Measurements from ENCODE around the gene ITM2C.

ITM2C gene

GRCh38 chr2:230850358-230850658, 14.4 kb upstream of the ITM2C start:
- DNase-seq (ENCODE audit: low read depth in 2 of 2) = no peak

DNA sequence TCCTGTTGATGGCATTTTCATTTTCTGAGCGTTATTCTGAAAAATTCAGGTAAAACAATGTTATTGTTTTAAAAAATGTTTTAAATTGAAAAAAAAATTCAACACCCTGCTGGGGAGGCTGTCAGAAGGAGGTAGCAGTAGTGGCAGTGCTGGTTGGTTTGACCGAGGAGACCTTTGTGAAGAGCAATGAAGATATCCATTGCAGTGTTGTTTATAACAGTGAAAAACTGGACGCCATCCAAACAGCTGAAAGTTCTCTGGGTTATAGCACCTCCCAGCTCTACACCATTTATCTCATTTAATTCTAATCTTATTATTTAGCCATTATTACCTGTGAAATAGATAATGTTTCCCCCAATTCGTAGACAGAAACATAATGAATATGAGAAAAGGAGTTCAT, 12.6 kb upstream of the ITM2C start:
- DNase-seq (ENCODE audit: low read depth in 2 of 2) = no peak

GRCh38 chr2:230861552-230862255, 3.0 kb upstream of the ITM2C start:
- DNase-seq (ENCODE audit: low read depth in 2 of 2) = no peak

DNA sequence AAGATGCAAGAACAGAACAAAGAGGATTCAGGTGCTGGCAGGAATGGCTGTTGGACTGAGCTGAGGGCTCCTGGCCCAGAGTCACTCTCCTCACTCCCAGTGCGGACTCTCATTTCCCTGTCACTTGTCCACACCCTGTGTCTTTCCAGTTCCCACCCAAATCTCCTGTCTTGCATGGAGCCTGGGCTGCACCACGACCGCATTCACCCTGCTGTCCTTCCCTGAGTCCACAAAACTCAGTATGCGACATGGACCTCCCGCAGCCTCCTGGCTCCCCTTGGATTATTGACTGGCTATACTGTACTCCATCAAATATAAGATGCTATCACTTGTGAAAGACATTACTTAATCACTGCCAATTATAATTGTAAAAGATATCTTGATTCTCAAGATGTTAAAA, 2.5 kb upstream of the ITM2C start:
- DNase-seq (ENCODE audit: low read depth in 2 of 2) = no peak

DNA sequence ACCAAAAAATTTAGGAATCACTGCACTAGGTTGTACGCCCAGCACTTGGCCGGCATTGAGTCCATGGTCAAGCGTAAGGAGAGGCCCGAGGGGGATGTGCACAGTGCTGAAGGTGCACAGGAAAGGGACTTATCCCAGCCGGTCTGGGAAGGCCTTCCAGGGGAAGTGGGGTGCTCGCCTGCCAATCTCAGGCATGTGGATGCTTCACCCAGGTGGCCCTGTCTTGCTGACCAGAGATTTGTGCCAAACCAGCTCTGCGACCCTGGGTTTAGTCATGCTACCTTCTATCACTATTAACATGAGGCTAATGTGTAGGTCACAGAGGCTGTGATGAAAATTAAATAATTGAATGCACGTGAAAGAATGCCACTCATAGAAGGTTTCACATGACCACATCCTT, 1.7 kb upstream of the ITM2C start:
- DNase-seq (ENCODE audit: low read depth in 2 of 2) = no peak

- DNase-seq (ENCODE audit: low read depth in 2 of 2) = no peak
These were observed 1.2 kb upstream of the ITM2C start for GRCh38 chr2:230863442-230864121.

- DNase-seq (ENCODE audit: low read depth in 2 of 2) = no peak
These were observed 579 bp upstream of the ITM2C start for GRCh38 chr2:230864122-230864604.

DNA sequence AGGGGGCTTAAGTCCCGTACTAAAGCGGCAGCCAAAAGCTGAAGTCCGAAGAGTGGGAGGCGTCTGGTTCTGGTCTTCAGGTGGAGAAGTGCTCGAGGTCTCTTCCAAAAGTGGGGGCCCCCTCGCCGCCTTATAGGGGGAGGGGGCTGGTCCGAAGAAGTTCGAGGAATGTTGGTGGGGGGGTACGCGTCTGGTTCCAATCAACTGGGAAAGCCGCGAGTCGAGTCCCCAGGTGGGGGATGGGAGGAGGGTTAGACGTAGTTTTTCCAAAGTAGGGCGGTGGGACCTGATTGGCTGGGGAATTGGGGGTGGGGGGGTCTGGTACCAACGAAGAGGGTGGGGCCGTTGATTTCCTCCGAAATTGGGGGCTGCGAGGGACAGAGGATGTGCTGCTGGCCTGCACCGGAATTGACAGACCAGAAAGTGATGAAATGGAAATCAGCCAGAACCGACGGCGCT, 594 bp downstream of the ITM2C start:
- DNase-seq (ENCODE audit: low read depth in 2 of 2) = no peak

DNA sequence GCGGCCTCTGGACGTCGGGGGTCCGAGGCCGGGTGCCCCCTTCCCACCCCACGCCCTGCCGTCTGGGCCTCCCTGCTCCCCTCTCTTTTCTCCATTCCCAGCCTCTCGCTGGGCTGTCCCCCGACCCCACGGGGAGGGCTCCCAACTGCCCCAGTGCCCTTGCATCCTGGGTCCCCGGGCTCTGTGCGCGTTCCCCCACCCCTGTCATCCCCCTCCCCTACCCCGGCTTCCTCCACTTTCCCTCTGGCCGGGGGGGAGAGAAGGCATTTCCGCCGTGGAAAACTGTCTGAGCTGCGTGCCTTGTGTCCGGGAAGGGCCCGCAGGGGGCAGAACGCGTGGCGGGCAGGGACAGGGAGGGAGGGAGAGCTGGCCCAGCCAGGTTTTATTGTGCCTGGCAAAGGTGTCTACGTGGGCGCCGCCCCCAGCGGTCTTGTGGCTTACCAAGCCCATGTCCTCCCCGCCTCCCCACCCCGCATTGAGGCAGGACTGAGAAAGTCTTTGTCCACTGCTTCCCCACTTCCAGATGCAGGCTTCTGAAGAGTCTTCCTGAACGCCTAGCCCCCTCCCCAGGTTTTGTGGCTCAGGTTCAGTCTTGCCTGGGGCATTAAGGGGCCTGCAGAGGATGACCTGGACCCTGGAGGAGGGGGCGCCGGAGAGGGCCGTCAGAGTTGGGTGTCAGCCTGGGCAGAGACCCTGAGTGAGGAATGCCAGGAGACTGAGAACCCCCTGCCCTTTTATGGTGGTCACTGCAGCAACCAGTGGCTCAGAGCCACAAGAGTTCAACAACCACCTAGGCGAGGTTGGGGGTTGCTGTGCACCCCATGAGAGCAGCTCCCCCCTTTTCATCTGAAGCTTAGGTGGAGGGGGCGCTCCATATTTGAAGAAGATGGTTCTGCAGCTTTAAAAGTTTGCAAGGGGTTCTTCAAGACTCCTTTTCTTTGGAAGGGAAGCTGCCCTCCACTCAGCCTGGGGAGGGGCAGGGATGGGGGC, 1.3 kb downstream of the ITM2C start:
- DNase-seq (ENCODE audit: low read depth in 2 of 2) = no peak

GRCh38 chr2:230866756-230867523, 2.2 kb downstream of the ITM2C start:
- peak; percentile 31 to 53 for DNase-seq (ENCODE audit: low read depth in 2 of 2)

- no peak for DNase-seq (ENCODE audit: low read depth in 2 of 2)
These were observed 3.6 kb downstream of the ITM2C start for GRCh38 chr2:230868161-230868946.

DNA sequence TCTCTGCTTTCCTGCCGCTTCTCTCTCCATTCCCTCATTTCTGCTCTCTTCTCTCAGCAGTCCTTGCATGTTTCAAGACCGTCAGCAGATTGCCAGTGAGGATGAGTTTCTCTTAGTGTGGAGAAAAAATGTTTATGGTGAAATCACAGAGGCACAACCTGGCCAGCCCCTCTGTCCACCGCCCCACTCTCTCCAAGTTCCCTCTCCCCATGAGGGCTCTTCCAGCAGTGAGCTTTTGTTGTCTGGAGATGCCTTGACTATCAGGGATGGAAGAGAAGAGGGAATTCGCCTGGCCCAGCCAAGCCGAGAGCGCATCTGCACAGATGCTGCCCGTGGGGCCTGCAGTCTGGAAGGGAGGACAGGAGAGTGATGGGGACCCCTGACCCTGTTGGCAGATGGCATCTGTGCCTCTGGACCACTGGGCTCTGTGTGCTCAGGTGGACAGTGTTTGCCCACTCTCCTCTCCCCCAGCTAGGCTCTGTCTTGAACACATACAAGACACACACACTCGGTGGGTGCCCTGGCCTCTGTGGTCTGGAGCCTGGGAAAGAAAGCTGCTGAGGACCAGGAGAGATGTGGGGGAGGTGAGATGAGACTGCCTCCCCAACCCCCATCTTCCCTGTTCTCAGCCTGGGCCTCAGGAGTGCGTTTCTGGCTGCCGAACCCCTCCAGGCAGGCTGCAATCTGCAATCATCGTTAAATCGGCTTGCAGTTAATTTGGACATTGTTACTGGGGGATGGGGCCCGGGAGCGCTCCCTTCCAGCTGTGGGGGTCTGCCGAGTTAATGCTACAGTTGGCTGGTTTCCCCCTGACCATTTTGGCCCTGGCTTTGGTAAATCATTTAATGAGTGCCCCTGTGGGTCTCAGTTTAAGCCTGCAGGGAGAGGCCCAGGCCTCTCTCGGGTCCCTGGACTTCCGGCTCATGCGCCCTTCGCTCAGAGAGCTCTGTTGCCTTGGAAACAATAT, 4.5 kb downstream of the ITM2C start:
- DNase-seq (ENCODE audit: low read depth in 2 of 2) = no peak

- DNase-seq (ENCODE audit: low read depth in 2 of 2) = no peak
These were observed 5.3 kb downstream of the ITM2C start for GRCh38 chr2:230869914-230870543.

DNA sequence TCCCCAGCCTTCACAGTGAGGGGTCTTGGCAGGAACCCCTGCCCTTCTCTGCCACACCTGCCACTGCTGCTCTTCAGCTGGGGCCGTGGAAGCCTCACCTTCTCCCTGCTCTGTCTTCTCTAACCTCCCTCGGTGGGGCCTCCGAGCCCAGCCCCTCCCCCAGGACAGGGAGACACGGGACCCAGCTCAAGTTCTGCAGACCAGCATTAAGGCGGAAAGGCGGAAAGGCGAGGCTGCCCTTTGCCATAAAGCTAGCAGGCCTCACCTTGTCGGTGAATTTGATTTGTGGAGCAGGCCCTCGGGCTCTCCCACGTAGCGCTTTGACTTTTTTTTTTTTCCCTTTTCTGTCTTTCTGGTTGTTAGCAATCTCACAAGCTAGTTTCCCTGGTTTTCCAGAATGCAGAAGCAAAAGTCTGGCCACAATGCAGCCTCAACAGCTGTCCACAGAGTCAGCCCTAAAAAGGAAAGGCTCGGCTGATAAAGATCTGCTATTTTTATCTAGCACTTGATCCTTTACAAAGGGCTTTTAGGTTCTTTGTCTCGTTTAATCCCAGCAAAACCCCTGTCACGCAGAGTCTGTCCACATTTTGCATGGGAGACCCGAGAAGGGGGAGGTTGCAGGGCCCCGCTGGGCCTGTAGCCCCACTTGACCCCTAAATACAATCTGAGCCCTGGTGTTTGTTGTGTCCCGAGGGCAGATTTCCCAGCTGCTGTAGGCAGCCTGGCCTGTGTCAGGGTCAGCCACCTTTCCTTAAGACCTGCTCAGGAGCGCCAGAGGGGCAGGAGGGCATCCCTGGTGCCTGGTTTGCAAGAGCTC, 6.0 kb downstream of the ITM2C start:
- no peak for DNase-seq (ENCODE audit: low read depth in 2 of 2)

GRCh38 chr2:230871361-230872150, 6.8 kb downstream of the ITM2C start:
- DNase-seq (ENCODE audit: low read depth in 2 of 2) = no peak

GRCh38 chr2:230872151-230872967, 7.6 kb downstream of the ITM2C start:
- no peak for DNase-seq (ENCODE audit: low read depth in 2 of 2)
